A673 (cell line): ENCODE data around the gene PTPMT1.

Experiments used
- CTCF ChIP-seq: fragments of 300-800, 200-600 bp; sonication (generic); conservative IDR thresholded peaks from 2 replicates; pipeline ENCODE4 v1.5.1; 2017; ENCODE audit warnings: low read depth, mild to moderate bottlenecking, antibody characterized with exemption, low read length, moderate library complexity, mixed read lengths
- EZH2 ChIP-seq: fragments of 200-600 bp; sonication (generic); IDR thresholded peaks from 2 replicates; pipeline ENCODE4 v1.6.1; 2017; ENCODE audit warnings: borderline replicate concordance, low read depth, mild to moderate bottlenecking, mixed read lengths, antibody characterized with exemption, low read length; ENCODE audit not compliant: poor library complexity, severe bottlenecking

- TF ChIP-seq EZH2 (no peak), CTCF (no peak; the same call in 1 of the 2 replicates)
Observed at GRCh38 chr11:47617417-47617809, 52.0 kb downstream of the PTPMT1 start.
